ENCODE measurements around the gene MLIP. TPM values are rescaled to one million over a fixed set of nuclear protein-coding genes. Genes with fewer than 3 reads are reported as not detected.

Gene MLIP
- total and polyA plus RNA-seq, 2 of the 13 experiments (the other 11 are each of a cell fraction or from before 2014, with no cell fraction given) = 0.08 to 0.33 TPM

DNA sequence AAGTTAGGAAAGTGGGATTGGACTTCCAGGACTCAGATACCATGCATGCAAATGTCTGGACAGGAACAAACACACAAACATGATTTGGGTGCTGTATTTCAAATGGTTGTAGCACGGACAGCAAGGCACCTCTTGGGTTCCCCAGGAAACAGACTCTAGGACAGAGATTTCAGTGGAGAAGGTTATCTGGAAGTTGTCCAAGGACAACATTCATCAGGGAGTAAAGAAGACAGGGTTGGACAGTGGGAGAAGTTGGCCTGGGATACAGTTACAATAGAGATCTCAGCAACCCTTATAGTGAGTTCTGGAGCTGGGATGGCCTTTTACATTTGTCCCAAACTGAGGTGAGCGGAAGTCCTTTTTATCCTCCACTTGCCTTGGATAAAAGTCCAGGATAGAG, 177.2 kb downstream of the MLIP start:
- H3K9ac ChIP-seq (ENCODE audit: insufficient read depth, low read depth, low read length) = no peak overlapping the region
- ATAC-seq (no peak), FAIRE-seq (no peak), DNase-seq (ENCODE audit: low spot score) (no peak)
- CTCF ChIA-PET (ENCODE audit: low intra/inter-chr PET ratio, low total read pairs) = no interaction called here
- in situ Hi-C loops (cut with HindIII; ENCODE audit: extremely low pct_ligation_motif_present, low pct_unique_long_range_greater_than_20kb) (no loop called here), intact Hi-C loops (cut with micrococcal nuclease; ENCODE audit: unreplicated experiment) (no loop called here)
- POLR2A ChIA-PET = no interaction called here
- no peaks in the 10 kb centered on the region for H3K9me3 ChIP-seq (ENCODE audit: low read length)
- no peaks in the 10 kb centered on the region for H3K79me2 ChIP-seq (ENCODE audit: insufficient read depth, low read length)
- BruUV-seq (replicated peaks) = no TSS peak
- H3K27me3 ChIP-seq (ENCODE audit: control insufficient read depth in 1 of 2, insufficient read depth in 2 of 2, low read length in 2 of 2) = no peaks in the 10 kb centered on the region
- H2AFZ ChIP-seq (ENCODE audit: low read length) = no peak overlapping the region
- H3K4me1 ChIP-seq (ENCODE audit: insufficient read depth, low read length) = peaks cover 4% of the 10 kb centered on the region; the same call in 1 of the 2 replicates
- no peak overlapping the region for H3K4me3 ChIP-seq (replicated peaks in 1 of 3; ENCODE audit: insufficient read depth in 1 of 3, low read depth in 2 of 3, low read length in 3 of 3)
- no peaks in the 10 kb centered on the region for H3K36me3 ChIP-seq (replicated peaks in 1 of 2; ENCODE audit: control insufficient read depth in 1 of 2, insufficient read depth in 2 of 2, low read length in 2 of 2)
- TF ChIP-seq ZNF326 (CRISPR knock-in tag; IDR thresholded peaks at IDR 0.05; ENCODE audit: borderline replicate concordance) (no peak), SAFB2 (CRISPR knock-in tag; IDR thresholded peaks at IDR 0.05; ENCODE audit: borderline replicate concordance, low read depth) (no peak), ZNF33B (CRISPR knock-in tag; IDR thresholded peaks at IDR 0.05) (no peak), ZNF224 (CRISPR knock-in tag; IDR thresholded peaks at IDR 0.05) (no peak), ZSCAN21 (CRISPR knock-in tag; IDR thresholded peaks at IDR 0.05; ENCODE audit: borderline replicate concordance) (no peak), JDP2 (CRISPR knock-in tag; IDR thresholded peaks at IDR 0.05; ENCODE audit: borderline replicate concordance) (no peak), HDAC1 (CRISPR knock-in tag; IDR thresholded peaks at IDR 0.05) (no peak), ZNF816 (CRISPR knock-in tag; IDR thresholded peaks at IDR 0.05; ENCODE audit: borderline replicate concordance) (no peak), ZNF703 (CRISPR knock-in tag; IDR thresholded peaks at IDR 0.05; ENCODE audit: borderline replicate concordance) (no peak), FOXJ3 (CRISPR knock-in tag; IDR thresholded peaks at IDR 0.05; ENCODE audit: borderline replicate concordance) (no peak), NAIF1 (CRISPR knock-in tag; IDR thresholded peaks at IDR 0.05; ENCODE audit: borderline replicate concordance) (no peak), ELF3 (CRISPR knock-in tag; IDR thresholded peaks at IDR 0.05) (no peak), ARID2 (CRISPR knock-in tag; IDR thresholded peaks at IDR 0.05; ENCODE audit: borderline replicate concordance) (no peak), ZBTB38 (CRISPR knock-in tag; IDR thresholded peaks at IDR 0.05) (no peak), NCOR1 (IDR thresholded peaks at IDR 0.05; ENCODE audit: borderline replicate concordance, low read length) (no peak)
- TF ChIP-seq, protein P1, sequence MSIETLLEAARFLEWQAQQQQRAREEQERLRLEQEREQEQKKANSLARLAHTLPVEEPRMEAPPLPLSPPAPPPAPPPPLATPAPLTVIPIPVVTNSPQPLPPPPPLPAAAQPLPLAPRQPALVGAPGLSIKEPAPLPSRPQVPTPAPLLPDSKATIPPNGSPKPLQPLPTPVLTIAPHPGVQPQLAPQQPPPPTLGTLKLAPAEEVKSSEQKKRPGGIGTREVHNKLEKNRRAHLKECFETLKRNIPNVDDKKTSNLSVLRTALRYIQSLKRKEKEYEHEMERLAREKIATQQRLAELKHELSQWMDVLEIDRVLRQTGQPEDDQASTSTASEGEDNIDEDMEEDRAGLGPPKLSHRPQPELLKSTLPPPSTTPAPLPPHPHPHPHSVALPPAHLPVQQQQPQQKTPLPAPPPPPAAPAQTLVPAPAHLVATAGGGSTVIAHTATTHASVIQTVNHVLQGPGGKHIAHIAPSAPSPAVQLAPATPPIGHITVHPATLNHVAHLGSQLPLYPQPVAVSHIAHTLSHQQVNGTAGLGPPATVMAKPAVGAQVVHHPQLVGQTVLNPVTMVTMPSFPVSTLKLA (IDR thresholded peaks at IDR 0.05) = no peak
- 50% methylated on average over 2 of the region's 2 CpGs for WGBS (ENCODE audit: low lambda C conversion rate)
- H3K4me2 ChIP-seq (ENCODE audit: low read depth, low read length) = no peak overlapping the region
- no peak overlapping the region for H3K27ac ChIP-seq (ENCODE audit: extremely low read length, insufficient read depth, low read length)
- H4K20me1 ChIP-seq (ENCODE audit: insufficient read depth, low read length) = no peaks in the 10 kb centered on the region
